ENCODE data around the gene ZNF354C.
A peak's percentile ranks its signal among the peaks of the same experiment; 100 is the strongest.
"Not testable (repeated sequence)": the region's sequence is repeated elsewhere in the genome, so short reads cannot be mapped to it uniquely, and the experiment has no call there.

ZNF354C gene

GRCh38 chr5:179060116-179061008 is at the start of gene ZNF354C:
Gene ZNF354C (plus strand): TSS chr5:179060373. CDS start chr5:179062069, 1,696 bp downstream.
- DNase-seq = peak; percentile 73

- DNase-seq = peak; percentile 63
These were observed 36.5 kb upstream of the ZNF354C start, which contains the start of gene ZNF879 for GRCh38 chr5:179023528-179024189. Gene ZNF879 (plus strand): TSS chr5:179023804. CDS start chr5:179025005, 1,201 bp downstream.

GRCh38 chr5:179033004-179033580 is 27.1 kb upstream of the ZNF354C start:
- DNase-seq = no peak

- no peak for DNase-seq
These were observed 15.4 kb upstream of the ZNF354C start for GRCh38 chr5:179044765-179045164.

- DNase-seq = no peak
These were observed 8.4 kb upstream of the ZNF354C start for GRCh38 chr5:179051784-179052183.

GRCh38 chr5:179054036-179054785 is 6.0 kb upstream of the ZNF354C start:
- no peak for DNase-seq

GRCh38 chr5:179054876-179055275 is 5.3 kb upstream of the ZNF354C start:
- DNase-seq = no peak

- no peak for DNase-seq
These were observed 4.7 kb upstream of the ZNF354C start for GRCh38 chr5:179055436-179055835.

- no peak for DNase-seq
These were observed 4.3 kb upstream of the ZNF354C start for GRCh38 chr5:179055841-179056240.

- no peak for DNase-seq
These were observed 852 bp downstream of the ZNF354C start for GRCh38 chr5:179061025-179061424.

GRCh38 chr5:179065703-179066102 is 5.5 kb downstream of the ZNF354C start:
- no peak for DNase-seq

GRCh38 chr5:179079165-179079987 is 19.2 kb downstream of the ZNF354C start:
- DNase-seq = no peak

GRCh38 chr5:179080724-179081123 is 20.6 kb downstream of the ZNF354C start:
- DNase-seq = no peak

- DNase-seq = no peak
These were observed 29.3 kb downstream of the ZNF354C start for GRCh38 chr5:179089502-179089901.

GRCh38 chr5:179101282-179101681 is 41.1 kb downstream of the ZNF354C start:
- DNase-seq = not testable (repeated sequence)

- DNase-seq = no peak
These were observed 50.4 kb downstream of the ZNF354C start for GRCh38 chr5:179110528-179110927.

- DNase-seq = no peak
These were observed 51.4 kb downstream of the ZNF354C start for GRCh38 chr5:179111267-179112207.

GRCh38 chr5:179112469-179113142 is 52.4 kb downstream of the ZNF354C start:
- DNase-seq = no peak

- no peak for DNase-seq
These were observed 53.0 kb downstream of the ZNF354C start for GRCh38 chr5:179113143-179113530.
